GM18499 (cell line): Measurements from ENCODE around the gene IRF9.
"Not testable (repeated sequence)": the region's sequence is repeated elsewhere in the genome, so short reads cannot be mapped to it uniquely, and the experiment has no call there.

Experiments used
- ATAC-seq: cut with Tn5 transposase; IDR thresholded peaks from one replicate; pipeline ENCODE4 v1.9.1; 2021; ENCODE audit warnings: moderate number of reproducible peaks; ENCODE audit not compliant: insufficient read depth, unreplicated experiment

IRF9 gene

GRCh38 chr14:24188251-24189058 lies 27.4 kb downstream of the IRF9 start, which contains the start of gene IPO4:
TSS of gene IPO4 (minus strand) at chr14:24188816. CDS start at chr14:24188787, 29 bp downstream.
- peak; percentile 55 for ATAC-seq

- no peak for ATAC-seq
Observed at GRCh38 chr14:24189059-24189375, 28.0 kb downstream of the IRF9 start.

GRCh38 chr14:24189460-24189859 lies 28.4 kb downstream of the IRF9 start:
- ATAC-seq: no peak

GRCh38 chr14:24190416-24190815 lies 29.4 kb downstream of the IRF9 start:
- ATAC-seq: no peak

- ATAC-seq: no peak
Observed at GRCh38 chr14:24192933-24193332, 31.9 kb downstream of the IRF9 start.

GRCh38 chr14:24194186-24194872 lies 33.3 kb downstream of the IRF9 start:
- no peak for ATAC-seq

GRCh38 chr14:24194873-24195185 lies 33.8 kb downstream of the IRF9 start:
- no peak for ATAC-seq

- peak; percentile 73 for ATAC-seq
Observed at GRCh38 chr14:24195186-24196070, 34.4 kb downstream of the IRF9 start, which contains the start of gene TM9SF1. TSS of gene TM9SF1 (minus strand) at chr14:24195441. CDS start at chr14:24195019, 422 bp downstream.

- no peak for ATAC-seq
Observed at GRCh38 chr14:24196071-24197055, 35.3 kb downstream of the IRF9 start.

GRCh38 chr14:24197056-24197450 lies 36.0 kb downstream of the IRF9 start:
- no peak for ATAC-seq

- no peak for ATAC-seq
Observed at GRCh38 chr14:24198814-24199524, 37.9 kb downstream of the IRF9 start.

- not testable (repeated sequence) for ATAC-seq
Observed at GRCh38 chr14:24202538-24202937, 41.5 kb downstream of the IRF9 start.

- not testable (repeated sequence) for ATAC-seq
Observed at GRCh38 chr14:24203249-24203886, 42.3 kb downstream of the IRF9 start.

- no peak for ATAC-seq
Observed at GRCh38 chr14:24204163-24205146, 43.4 kb downstream of the IRF9 start.

GRCh38 chr14:24206260-24207103 lies 45.4 kb downstream of the IRF9 start:
- ATAC-seq: no peak

GRCh38 chr14:24207104-24207551 lies 46.1 kb downstream of the IRF9 start:
- ATAC-seq: no peak
